B cell (primary cell): Measurements from ENCODE around the gene MTUS2. TPM values are rescaled to one million over a fixed set of nuclear protein-coding genes. Genes with fewer than 3 reads are reported as not detected.

Experiments
- ATAC-seq: fragments of 200-7000 bp; cut with Tn5 transposase; one replicate; pipeline ENCODE4 v1.10.0; 2021; ENCODE audit warnings: low read depth, mild to moderate bottlenecking, moderate number of reproducible peaks, moderate library complexity
- CTCF ChIA-PET: fragments of 350-600 bp; sonication (Branson Sonifier 250); formaldehyde crosslinking; loops from one replicate; lab custom pipeline; 2021; ENCODE audit warnings: antibody characterized with exemption, inconsistent platforms; lab: Charles Lee
- POLR2A ChIA-PET: fragments of 350-600 bp; sonication (Branson Sonifier 250); formaldehyde crosslinking; loops from one replicate; lab custom pipeline; 2021; ENCODE audit warnings: antibody characterized with exemption; lab: Charles Lee
- DNase-seq: peaks from one replicate; pipeline ENCODE4 v3.0.0; 2013
- H2AFZ ChIP-seq: 2 replicates; pipeline ENCODE4 v1.6.1; 2012; ENCODE audit warnings: mild to moderate bottlenecking, low read depth, low read length; ENCODE audit not compliant: insufficient read depth, poor library complexity, severe bottlenecking
- H3K27ac ChIP-seq, 2 donors: 1 replicate in 1 of 2; 2 replicates in 1 of 2; pipeline ENCODE4 v1.5.1; 2012 to 2013; ENCODE audit warnings: low read length in 2 of 2, mild to moderate bottlenecking in 2 of 2, moderate library complexity in 1 of 2
- H3K27me3 ChIP-seq, 4 experiments: fragments of 200-600 bp in 1 of 4; sonication (generic) in 1 of 4; replicated peaks in 1 of 4; 1 replicate in 2 of 4; 2 replicates in 2 of 4; pipeline versions ENCODE4 v1.6.1 to v1.7.0; 2013 to 2016; ENCODE audit warnings: low read length in 3 of 4, mild to moderate bottlenecking in 2 of 4, mixed read lengths in 1 of 4, moderate library complexity in 1 of 4; ENCODE audit not compliant: insufficient read depth in 4 of 4, control insufficient read depth in 3 of 4; ENCODE audit errors: control extremely low read depth in 1 of 4
- H3K36me3 ChIP-seq, 2 experiments: replicated peaks in 1 of 2; 1 replicate in 1 of 2; 2 replicates in 1 of 2; pipeline versions ENCODE4 v1.6.1 to v1.7.1; 2013; ENCODE audit warnings: low read length in 1 of 2; ENCODE audit not compliant: insufficient read depth in 2 of 2, control insufficient read depth in 1 of 2; ENCODE audit errors: control extremely low read depth in 1 of 2, extremely low read depth in 1 of 2
- H3K4me1 ChIP-seq, 2 donors: fragments of 200-600 bp in 1 of 2; sonication (generic) in 1 of 2; 1 replicate in 1 of 2; 2 replicates in 1 of 2; pipeline versions ENCODE4 v1.5.1 to v1.6.1; 2013 to 2017; ENCODE audit warnings: low read length in 2 of 2; ENCODE audit not compliant: control insufficient read depth in 2 of 2, insufficient read depth in 2 of 2
- H3K4me2 ChIP-seq: replicated peaks from 2 replicates; pipeline ENCODE3; 2012; ENCODE audit warnings: mild to moderate bottlenecking, low read depth, low read length; ENCODE audit not compliant: poor library complexity, severe bottlenecking
- H3K4me3 ChIP-seq, 5 experiments: fragments of 200-600 bp in 1 of 5; sonication (generic) in 1 of 5; 1 replicate in 3 of 5; 2 replicates in 2 of 5; pipeline versions ENCODE4 v1.5.1 to v1.7.0; 2011 to 2016; ENCODE audit warnings: low read length in 4 of 5, mild to moderate bottlenecking in 4 of 5, low read depth in 2 of 5, control low read depth in 1 of 5, moderate library complexity in 1 of 5; ENCODE audit not compliant: insufficient read depth in 1 of 5; ENCODE audit errors: control extremely low read depth in 1 of 5, extremely low read depth in 1 of 5
- H3K79me2 ChIP-seq: fragments of 200-600 bp; sonication (generic); one replicate; pipeline ENCODE4 v1.6.0; 2016; ENCODE audit warnings: low read length; ENCODE audit not compliant: control insufficient read depth, insufficient read depth
- H3K9ac ChIP-seq: fragments of 200-600 bp; sonication (generic); 2 replicates; pipeline ENCODE4 v1.6.1; 2017; ENCODE audit warnings: mild to moderate bottlenecking, low read length, moderate library complexity
- H3K9me3 ChIP-seq, 3 donors: one replicate each; pipeline versions ENCODE4 v1.6.1 to v1.7.1; 2013; ENCODE audit warnings: low read length in 2 of 3; ENCODE audit not compliant: control insufficient read depth in 2 of 3, insufficient read depth in 1 of 3; ENCODE audit errors: control extremely low read depth in 1 of 3
- H4K20me1 ChIP-seq: 2 replicates; pipeline ENCODE4 v1.6.0; 2012; ENCODE audit warnings: mild to moderate bottlenecking, low read length; ENCODE audit not compliant: insufficient read depth, control insufficient read depth, poor library complexity, severe bottlenecking
- H3K27ac Mint-ChIP-seq: one replicate; pipeline ENCODE4 v1.8.0; 2021; ENCODE audit warnings: mixed read lengths
- H3K27me3 Mint-ChIP-seq: one replicate; pipeline ENCODE4 v1.8.0; 2021; ENCODE audit warnings: mixed read lengths
- H3K4me1 Mint-ChIP-seq: one replicate; pipeline ENCODE4 v1.8.0; 2021; ENCODE audit warnings: mixed read lengths
- H3K4me3 Mint-ChIP-seq: one replicate; pipeline ENCODE4 v1.8.0; 2021; ENCODE audit warnings: mixed read lengths
- H3K9me3 Mint-ChIP-seq: one replicate; pipeline ENCODE4 v1.8.0; 2022; ENCODE audit warnings: mixed read lengths; ENCODE audit not compliant: insufficient read depth
- EZH2 ChIP-seq: IDR thresholded peaks from 2 replicates; pipeline ENCODE4 v1.6.1; 2012; ENCODE audit warnings: borderline replicate concordance, low read depth, mild to moderate bottlenecking, moderate library complexity, low read length; ENCODE audit not compliant: insufficient read depth, poor library complexity, severe bottlenecking
- WGBS: methylation state at CpG from one replicate; pipeline ENCODE4 v1.1.5; 2013; ENCODE audit warnings: missing lambda C conversion rate; ENCODE audit not compliant: insufficient coverage; 5-methylcytosine and 5-hydroxymethylcytosine counted together
- intact Hi-C: fragments of 100-400 bp; cut with micrococcal nuclease; formaldehyde crosslinking; loops from one replicate; pipeline ENCODE4 v1.10.0; 2022
- polyA plus RNA-seq: library from polyadenylated mRNA; depleted of rRNA; stranded (reverse); fragments of >200 nt; gene quantifications from 2 replicates; pipeline ENCODE4 v1.2.3, GENCODE V29; 2012
- total RNA-seq, 2 donors: library from RNA; stranded (reverse); fragments of 120-200 nt in 1 of 2; gene quantifications; 1 replicate in 1 of 2; 2 replicates in 1 of 2; pipeline versions ENCODE4 v1.2.3 to v1.2.4, GENCODE V29; 2013 to 2022
- TF ChIP-seq, protein P1 (sequence below): fragments of 200-600 bp; IDR thresholded peaks from one replicate; pipeline ENCODE4 v1.8.0; 2022; ENCODE audit warnings: antibody characterized with exemption, mild to moderate bottlenecking

The MTUS2 gene
- total and polyA plus RNA-seq, 2 donors (not counting 1 experiment from before 2014, with no cell fraction given), result 0.12 TPM; not detected in 1

DNA sequence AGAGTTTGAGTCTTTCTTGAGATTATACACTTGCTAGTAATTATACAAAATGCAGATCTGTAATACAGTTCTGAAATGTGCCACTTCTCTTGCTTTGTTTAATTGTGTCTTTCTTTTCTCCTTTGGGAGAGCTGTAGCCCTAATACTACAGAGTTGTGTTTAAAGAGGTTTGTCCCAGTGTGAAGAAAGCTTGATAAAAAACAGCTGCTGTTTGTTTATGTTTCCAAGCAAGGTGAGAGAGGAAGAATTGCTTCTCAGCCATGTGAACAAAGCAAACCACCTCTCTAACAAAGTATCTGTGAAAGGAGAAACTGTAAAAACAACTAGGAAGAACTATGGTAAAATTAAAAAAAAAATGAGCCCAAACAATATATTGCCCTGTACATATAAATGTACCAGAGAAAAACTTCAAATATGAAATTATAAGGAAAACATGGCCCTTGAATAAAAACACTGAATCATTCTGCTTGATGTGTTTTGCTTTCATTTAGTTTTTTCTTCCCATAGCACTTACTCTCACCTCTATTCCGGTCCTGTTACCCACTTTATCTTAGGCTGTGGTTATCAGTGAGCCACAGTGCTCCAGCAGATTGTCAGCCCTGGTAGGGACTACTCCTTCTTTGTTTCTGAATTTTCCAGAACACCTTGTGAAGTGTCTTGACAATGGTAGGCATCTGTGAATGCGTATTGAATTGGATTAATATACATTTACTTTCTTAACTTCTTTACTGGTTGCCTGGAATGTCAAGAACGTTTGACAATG, 257.1 kb downstream of the MTUS2 start:
- Mint-ChIP-seq H3K9me3 (peaks cover 2% of the 10 kb centered on the region), H3K4me3 (no peak overlapping the region), H3K27ac (no peak overlapping the region), H3K4me1 (peaks cover 21% of the 10 kb centered on the region), H3K27me3 (peaks cover 35% of the 10 kb centered on the region)
- no peak overlapping the region for H3K27ac ChIP-seq
- TF ChIP-seq, protein P1, sequence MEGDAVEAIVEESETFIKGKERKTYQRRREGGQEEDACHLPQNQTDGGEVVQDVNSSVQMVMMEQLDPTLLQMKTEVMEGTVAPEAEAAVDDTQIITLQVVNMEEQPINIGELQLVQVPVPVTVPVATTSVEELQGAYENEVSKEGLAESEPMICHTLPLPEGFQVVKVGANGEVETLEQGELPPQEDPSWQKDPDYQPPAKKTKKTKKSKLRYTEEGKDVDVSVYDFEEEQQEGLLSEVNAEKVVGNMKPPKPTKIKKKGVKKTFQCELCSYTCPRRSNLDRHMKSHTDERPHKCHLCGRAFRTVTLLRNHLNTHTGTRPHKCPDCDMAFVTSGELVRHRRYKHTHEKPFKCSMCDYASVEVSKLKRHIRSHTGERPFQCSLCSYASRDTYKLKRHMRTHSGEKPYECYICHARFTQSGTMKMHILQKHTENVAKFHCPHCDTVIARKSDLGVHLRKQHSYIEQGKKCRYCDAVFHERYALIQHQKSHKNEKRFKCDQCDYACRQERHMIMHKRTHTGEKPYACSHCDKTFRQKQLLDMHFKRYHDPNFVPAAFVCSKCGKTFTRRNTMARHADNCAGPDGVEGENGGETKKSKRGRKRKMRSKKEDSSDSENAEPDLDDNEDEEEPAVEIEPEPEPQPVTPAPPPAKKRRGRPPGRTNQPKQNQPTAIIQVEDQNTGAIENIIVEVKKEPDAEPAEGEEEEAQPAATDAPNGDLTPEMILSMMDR, result no peak
- TF ChIP-seq EZH2, result no peak
- no peak for ATAC-seq
- ChIA-PET CTCF (no interaction called here), POLR2A (no interaction called here)
- intact Hi-C loops, result no loop called here
- no peak overlapping the region for H2AFZ ChIP-seq
- no peak overlapping the region for H3K9ac ChIP-seq
- H3K79me2 ChIP-seq, result no peaks in the 10 kb centered on the region
- peaks cover 0 to 9% (median 4%) of the 10 kb centered on the region in 4 experiments for H3K27me3 ChIP-seq
- H3K9me3 ChIP-seq, result peaks cover 0 to 3% (median 2%) of the 10 kb centered on the region in 3 donors
- no peaks in the 10 kb centered on the region for H4K20me1 ChIP-seq
- no CpG with 5 or more reads among the region's 3 CpGs for WGBS
- H3K36me3 ChIP-seq, result no peaks in the 10 kb centered on the region
- H3K4me1 ChIP-seq, result peaks cover 17 to 19% of the 10 kb centered on the region in 2 donors
- no peak overlapping the region for H3K4me3 ChIP-seq
- H3K4me2 ChIP-seq, result no peak overlapping the region
- no peak for DNase-seq

DNA sequence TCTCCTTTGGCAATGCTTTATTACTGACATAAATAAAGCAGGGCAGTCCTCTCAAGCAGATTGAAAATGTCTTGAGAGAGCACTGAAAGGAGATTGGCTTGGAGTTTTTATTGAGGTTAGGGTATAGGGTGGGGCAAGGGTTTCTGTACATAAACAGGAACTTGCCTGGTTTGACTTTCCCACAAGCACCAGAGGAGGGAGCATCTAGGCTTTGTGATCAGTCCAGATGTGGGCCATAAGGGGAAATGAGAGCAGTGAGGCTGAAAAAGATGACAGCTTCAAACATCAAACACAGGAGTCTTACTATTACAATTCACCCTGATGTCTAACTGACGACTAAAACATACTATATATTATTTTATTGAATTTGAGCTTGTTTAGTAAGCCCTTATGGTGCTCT, 260.9 kb downstream of the MTUS2 start:
- DNase-seq (peak; percentile 81), ATAC-seq (peak; percentile 88)
- ChIA-PET POLR2A (no interaction called here), CTCF (interaction anchor here (0.6 to 2.8 kb wide), 3 partner anchors 12 to 354 kb away, joined by 3 to 11 read pairs (median 3); no protein-coding TSS in a partner anchor)
- Histone ChIP-seq H3K9me3 (peaks cover 0 to 3% (median 2%) of the 10 kb centered on the region in 3 donors), H2AFZ (no peak overlapping the region), H3K9ac (peak overlapping the region; percentile 8), H3K27me3 (peaks cover 0 to 3% (median 0%) of the 10 kb centered on the region in 4 experiments), H3K79me2 (no peaks in the 10 kb centered on the region), H4K20me1 (no peaks in the 10 kb centered on the region), H3K4me3 (no peak overlapping the region), H3K36me3 (no peaks in the 10 kb centered on the region), H3K4me1 (peaks cover 17 to 19% of the 10 kb centered on the region in 2 donors), H3K4me2 (peak overlapping the region; percentile 10), H3K27ac (peak overlapping the region; percentile 20 to 22)
- H3K4me3 Mint-ChIP-seq, result peak overlapping the region; percentile 10
- TF ChIP-seq EZH2, result no peak
- TF ChIP-seq, protein P1, result no peak
- H3K27me3 Mint-ChIP-seq, result peaks cover 9% of the 10 kb centered on the region
- WGBS, result no CpG with 5 or more reads among the region's 1 CpG
- H3K4me1 Mint-ChIP-seq, result peaks cover 22% of the 10 kb centered on the region
- H3K27ac Mint-ChIP-seq, result peak overlapping the region; percentile 44
- peaks cover 2% of the 10 kb centered on the region for H3K9me3 Mint-ChIP-seq
- intact Hi-C loops, result loop anchor here (5.0 kb wide), 1 partner anchor 391 kb away; no protein-coding TSS in a partner anchor
